ENCODE measurements around the gene SFXN1.

Gene SFXN1

GRCh38 chr5:175573493-175574269, 95.3 kb downstream of the SFXN1 start:
- DNase-seq (ENCODE audit: low read depth, low spot score) = peak; percentile 16

DNA sequence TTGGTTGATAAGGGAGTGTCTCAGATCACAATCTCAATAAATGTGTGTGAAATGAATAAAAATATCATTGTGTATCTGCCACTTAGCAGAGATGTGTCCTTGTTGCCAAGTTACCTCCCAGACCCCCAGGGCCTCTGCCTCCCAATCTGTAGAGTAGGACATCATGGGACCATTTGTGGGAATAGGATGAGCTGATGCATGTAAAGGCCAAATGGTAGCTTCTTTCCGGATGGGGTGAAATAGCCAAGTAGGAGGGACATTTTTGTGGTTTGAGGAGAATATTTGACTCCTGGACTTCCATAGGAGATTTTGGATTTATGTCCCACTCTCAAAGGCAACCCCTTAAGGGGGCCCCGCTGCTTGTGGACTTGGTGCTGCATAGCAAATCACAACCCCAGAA, 96.9 kb downstream of the SFXN1 start:
- DNase-seq (ENCODE audit: low read depth, low spot score) = no peak

DNA sequence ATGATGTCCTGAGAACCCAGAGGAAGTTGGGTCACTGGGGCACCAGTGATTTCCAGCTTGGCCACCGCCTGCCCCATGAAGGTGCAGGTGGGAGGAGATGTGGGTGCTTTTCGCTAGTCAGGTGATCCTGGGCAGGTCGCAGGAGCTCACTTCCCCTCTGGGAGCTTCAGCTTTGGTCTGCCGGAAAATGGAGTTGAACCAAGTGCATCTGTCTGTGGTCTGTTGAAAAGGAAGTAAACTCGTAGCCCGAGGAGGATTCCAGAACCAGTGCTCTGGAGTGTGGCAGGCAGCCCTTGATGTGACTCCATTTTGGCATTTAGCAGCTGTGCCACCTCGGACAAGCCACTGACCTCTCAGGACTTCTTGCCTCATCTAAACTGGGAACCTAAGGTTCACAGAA, 97.7 kb downstream of the SFXN1 start:
- DNase-seq (ENCODE audit: low read depth, low spot score) = no peak

DNA sequence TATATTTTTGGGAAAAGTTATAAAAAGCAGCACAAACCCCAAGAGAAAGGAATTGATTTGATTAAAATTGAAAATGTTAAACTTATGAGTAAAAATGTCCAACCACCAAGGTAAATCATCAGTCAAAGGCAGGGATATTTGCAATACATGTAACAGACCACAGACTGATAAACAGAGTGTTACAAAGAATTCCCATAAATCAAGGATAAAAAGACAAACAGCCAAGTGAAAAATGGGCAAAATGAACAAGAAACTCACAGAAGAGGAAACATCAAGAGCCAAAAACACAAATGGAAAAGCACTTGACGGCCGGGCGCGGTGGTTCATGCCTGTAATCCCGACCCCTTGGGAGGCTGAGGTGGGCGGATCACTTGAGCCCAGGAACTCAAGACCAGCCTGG, 98.2 kb downstream of the SFXN1 start:
- DNase-seq (ENCODE audit: low read depth, low spot score) = no peak
